Activated naive CD4-positive, alpha-beta T cell treated with Interleukin-2 at 50 U/mL for 16 hours (primary cell): Measurements from ENCODE around the gene CTAG1B.
"Not testable (repeated sequence)": the region's sequence is repeated elsewhere in the genome, so short reads cannot be mapped to it uniquely, and the experiment has no call there.

ENCODE experiments used
- DNase-seq: peaks from one replicate; pipeline ENCODE4 v3.0.0-alpha.2; 2020

Gene CTAG1B

DNA sequence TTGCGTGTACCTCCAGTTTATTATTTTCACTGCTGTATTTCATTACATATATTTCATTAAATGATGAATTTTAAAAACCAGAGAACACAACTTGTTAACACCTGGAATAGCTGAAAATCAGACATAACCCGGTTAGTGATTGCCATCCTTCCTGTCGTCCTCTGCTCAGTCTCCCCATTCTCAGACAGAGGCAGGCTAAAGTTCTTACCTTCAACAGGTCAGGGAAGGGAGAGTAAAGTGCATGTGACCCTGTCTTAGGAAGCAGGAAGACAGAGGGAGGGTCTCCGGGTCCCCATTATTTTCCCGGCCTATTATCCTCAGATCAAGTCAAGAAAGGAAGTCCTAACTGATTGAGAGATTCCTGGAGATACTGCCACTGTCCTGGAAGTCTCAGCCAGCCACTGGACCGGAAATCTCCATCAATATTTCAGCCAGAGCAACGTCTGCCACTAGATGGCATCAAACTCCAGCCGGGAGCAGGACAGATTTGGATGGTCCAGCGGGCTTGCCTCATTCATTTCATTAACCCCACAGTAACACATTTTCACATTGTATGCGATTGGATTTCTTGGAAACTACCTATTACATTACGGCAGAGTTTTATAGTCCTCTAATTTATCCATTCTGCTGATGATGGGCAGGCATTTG is 1.8 kb upstream of the CTAG1B start:
- DNase-seq: not testable (repeated sequence)

DNA sequence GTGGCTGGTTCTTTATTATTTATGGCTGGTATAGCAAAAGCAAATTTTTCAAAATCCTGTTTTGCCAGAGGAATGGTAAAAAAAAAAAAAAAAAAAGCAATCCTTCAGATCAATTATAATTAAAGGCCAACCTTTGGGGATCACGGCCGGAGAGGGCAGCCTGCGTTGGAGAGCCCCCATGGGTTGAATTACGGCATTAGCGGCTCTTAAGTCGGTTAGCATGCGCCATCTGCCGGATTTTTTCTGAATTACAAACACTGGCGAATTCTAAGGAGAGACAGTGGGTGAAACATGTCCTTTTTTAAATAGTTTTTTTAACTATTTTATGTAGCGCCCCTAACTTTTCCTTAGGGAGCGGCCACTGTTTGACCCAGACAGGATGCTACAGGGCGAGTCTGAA is 5.5 kb downstream of the CTAG1B start:
- DNase-seq: not testable (repeated sequence)

DNA sequence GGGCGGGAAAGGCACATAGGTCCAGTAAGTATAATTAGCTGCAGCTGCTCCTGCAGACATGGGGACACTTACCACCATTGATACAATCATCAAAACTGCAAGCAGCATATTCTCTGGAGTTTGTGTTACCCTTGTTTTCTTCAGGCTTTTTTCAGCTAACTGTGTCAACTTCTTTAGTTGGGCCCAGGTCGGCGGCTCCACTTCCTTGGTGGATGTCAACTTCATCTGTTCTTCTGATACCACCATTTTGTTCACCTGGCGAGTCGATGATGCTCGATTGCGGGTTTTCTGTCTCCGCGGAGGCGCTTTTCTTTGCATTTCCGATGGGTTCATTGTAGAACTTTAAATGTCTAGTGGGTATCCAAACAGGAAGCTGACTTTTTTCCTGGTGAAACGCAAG is 7.9 kb downstream of the CTAG1B start:
- not testable (repeated sequence) for DNase-seq

DNA sequence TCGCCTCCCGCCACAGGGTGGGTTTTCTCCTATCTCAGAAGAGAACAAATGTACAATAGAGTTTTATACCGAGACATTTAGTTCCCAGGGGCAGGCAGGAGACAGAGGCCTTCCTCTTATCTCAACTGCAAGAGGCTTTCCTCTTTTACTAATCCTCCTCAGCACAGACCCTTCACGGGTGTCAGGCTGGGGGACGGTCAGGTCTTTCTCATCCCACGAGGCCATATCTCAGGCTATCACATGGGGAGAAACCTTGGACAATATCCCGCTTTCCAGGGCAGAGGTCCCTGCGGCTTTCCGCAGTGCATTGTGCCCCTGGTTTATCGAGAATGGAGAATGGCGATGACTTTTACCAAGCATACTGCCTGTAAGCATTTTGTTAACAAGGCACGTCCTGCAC is 10.3 kb downstream of the CTAG1B start:
- DNase-seq: not testable (repeated sequence)

DNA sequence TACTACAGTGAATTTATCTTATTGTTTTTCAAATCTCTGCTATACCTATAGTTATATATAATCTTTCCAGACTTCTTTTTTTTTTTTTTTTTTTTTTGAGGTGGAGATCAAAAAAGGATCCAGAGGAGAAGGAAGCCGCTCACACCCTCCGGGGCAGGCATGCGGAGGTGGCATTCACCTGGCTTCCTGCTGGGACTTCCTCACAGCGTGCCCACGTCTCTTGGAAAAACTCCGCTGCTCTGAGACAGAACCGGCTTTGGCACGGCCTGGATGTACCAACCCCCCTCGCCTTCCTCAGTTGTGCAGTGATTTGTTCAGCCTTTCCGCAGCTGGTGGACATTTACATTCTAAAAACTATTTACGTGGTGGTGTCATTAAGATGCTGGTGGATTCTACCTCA is 11.1 kb downstream of the CTAG1B start:
- not testable (repeated sequence) for DNase-seq

DNA sequence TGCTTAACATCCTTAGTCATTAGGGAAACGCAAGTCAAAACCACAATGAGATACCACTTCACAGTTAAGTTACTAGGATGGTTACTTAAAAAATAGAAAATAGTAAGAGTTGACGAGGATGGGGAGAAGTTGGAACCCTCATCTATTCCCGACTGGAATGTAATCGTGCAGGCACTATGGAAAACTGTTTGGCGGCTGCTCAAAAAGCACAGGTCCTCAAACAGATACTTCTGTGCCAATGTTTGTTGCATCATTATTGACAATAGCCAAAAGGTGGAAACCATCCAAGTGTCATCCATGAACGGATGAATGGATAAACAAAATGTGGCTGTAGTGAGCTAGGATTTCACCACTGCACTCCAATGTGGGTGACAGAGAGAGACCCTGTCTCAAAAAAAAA is 11.7 kb downstream of the CTAG1B start:
- DNase-seq: no peak

- no peak for DNase-seq
These were observed 13.5 kb downstream of the CTAG1B start for GRCh38 chrX:154605566-154605965.

DNA sequence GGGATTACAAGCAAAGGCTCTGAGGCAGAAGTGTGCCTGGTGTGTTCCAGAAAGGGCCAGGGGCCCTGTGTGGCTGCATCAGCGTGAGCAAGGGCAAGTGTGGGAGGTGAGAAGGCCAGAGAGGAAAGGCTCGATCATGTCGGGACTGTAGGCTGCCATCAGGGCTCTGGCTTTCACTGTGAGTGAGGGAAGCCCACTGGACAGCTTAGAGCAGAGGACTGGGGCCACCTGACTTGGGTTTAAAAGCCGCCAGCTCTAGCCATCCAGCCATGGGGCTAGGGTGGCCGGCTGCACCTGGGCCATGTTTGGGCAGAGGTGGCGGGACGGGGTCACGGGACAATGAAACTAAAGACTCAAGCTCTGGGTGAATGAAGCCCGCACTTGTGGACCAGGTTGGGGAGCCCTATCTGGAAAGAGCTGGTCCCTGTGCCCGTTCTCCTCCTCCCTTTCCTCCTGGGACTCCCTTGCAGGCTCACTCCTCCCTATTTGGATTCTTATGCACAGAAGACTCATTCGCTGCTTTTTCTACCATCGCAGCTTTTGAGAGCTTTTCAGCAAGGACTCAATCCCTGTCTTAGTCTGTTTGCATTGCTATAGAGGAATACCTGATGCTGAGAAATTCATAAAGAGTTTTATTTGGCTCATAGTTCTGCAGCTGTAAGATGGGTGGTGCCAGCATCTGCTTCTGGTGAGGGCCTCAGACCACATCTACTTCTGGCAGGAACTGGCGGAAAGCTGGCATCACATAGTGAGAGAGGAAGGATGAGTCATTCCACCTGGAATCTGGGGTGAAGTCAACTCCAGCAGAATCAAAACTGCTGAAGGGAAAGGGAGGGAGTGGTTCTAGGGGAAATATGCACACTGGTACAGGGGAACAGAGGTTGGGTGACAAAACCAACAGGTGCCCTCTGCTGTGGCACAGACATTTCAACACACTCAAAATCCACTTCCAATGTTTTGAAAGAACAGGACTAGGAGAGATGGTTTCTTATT is 15.3 kb downstream of the CTAG1B start:
- no peak for DNase-seq

DNA sequence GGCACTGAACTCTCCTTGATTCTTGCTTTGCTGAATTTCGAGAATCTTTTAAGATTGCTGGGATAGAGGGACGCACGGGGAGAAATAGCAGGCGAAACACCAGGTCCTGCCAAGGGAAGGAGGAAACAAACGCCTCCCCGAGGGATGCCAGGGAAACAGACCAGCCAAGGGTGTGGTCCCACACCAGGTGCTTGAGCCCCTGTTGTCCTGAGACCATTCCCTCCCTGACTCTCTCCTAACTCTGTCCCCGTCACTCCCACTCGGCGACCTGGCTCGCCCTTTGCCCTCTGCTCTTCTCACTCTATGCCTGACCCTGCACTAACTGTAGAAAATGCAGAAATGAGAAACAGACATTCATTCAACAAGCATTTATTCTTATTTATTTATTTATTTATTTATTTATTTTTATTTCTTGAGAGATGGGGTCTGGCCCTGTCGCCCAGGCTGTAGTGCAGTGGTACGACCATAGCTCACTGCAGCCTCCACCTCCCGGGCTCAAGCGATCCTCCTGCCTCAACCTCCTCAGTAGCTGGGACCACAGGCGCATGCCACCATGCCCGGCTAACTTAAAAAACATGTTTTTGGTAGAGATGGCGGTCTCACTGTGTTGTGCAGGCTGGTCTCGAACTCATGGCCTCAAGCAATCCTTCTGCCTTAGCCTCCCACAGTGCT is 16.2 kb downstream of the CTAG1B start:
- no peak for DNase-seq

- DNase-seq: no peak
These were observed 16.9 kb downstream of the CTAG1B start for GRCh38 chrX:154602226-154602625.

DNA sequence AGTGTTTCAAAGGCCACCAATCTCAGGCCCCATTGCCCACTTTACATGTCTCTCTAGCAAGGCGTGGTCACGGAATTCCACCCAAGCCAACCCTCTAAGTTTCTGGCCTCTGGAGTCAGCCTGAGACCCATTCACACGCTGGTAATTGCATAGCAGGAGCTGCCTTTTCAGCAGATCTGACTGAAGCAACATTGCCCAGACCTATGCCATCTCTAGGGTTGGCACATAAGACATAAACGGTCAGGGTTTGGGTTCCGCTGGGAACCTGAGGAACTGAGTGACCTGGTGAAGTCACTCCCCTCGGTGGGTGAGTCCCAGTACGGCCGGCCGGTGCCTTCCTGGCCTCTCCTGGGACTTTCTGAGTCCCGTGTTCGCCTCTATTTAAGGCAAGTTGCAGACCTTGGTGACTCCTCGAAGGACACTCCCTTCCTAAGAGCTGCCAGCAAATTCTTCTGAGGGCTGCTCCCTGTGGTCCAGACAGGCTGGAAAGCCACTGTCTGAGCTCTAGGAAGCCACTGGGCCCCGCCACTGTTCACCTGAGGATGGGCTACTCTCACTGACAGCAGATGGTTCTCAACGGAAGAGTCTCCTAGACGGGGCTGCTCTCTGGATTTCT is 18.2 kb downstream of the CTAG1B start:
- DNase-seq: no peak

- no peak for DNase-seq
These were observed 19.6 kb downstream of the CTAG1B start for GRCh38 chrX:154599531-154599930.

DNA sequence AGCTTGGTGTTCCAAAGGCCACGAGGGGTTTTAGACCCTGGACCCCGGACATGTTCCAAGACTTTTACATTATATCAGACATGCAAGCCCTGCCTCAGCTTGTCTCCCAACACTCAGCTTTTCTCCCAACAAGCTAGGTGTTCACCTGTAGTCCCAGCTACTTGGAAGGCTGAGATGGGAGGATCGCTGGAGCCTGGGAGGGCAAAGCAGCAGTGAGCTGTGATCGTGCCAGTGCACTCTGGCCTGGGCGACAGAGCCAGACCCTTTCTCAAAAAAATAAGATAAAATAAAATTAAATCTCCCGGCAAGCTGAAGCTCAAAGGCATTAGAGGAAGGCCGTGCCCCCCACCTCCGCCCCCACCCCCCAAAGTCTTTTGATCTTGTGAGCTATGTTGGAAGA is 20.4 kb downstream of the CTAG1B start:
- DNase-seq: no peak

DNA sequence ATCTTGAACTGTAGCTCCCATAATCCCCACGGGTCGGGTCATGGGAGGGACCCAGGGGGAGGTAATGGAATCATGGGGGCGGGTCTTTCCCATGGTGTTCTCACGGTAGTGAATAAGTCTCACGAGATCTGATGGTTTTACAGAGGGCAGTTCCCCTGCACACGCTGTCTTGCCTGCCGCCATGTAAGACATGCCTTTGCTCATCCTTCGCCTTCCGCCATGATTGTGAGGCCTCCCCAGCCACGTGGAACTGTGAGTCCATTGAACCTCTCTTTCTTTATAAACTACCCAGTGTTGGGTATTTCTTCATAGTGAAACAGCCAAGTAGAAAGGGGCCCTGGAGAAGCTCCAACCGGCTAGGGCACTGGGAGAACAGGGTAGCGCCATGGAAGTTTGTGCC is 21.9 kb downstream of the CTAG1B start:
- no peak for DNase-seq

DNA sequence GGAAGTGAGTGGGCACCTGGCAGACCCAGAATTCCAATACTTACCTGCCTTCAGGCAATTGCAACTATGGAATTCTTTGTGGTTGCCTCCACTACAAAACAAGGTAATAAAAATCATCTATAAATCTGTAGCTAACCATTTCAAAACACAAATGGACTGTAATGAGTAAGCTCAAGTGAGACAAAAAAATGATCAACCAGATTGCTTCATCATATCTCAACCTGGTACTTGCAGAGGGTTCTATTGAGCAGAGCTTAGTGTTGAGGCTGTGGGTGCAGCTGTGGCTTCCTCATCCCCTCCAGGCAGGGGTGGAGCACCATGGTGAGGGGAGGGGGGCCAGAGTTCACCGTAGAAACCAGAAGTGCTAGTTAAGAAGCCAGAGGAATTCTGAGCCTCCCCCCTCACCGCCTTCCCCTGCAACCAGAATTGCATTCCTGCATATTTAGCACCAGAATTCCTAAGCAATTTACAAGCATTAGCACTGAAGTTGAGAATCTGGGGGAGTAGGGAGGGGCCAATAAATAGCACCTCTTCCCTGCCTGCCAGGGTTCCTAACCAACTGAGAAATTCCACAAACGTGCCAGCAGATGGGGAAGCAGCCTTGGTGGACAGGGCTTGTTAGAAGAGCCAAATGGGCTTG is 22.7 kb downstream of the CTAG1B start:
- no peak for DNase-seq

DNA sequence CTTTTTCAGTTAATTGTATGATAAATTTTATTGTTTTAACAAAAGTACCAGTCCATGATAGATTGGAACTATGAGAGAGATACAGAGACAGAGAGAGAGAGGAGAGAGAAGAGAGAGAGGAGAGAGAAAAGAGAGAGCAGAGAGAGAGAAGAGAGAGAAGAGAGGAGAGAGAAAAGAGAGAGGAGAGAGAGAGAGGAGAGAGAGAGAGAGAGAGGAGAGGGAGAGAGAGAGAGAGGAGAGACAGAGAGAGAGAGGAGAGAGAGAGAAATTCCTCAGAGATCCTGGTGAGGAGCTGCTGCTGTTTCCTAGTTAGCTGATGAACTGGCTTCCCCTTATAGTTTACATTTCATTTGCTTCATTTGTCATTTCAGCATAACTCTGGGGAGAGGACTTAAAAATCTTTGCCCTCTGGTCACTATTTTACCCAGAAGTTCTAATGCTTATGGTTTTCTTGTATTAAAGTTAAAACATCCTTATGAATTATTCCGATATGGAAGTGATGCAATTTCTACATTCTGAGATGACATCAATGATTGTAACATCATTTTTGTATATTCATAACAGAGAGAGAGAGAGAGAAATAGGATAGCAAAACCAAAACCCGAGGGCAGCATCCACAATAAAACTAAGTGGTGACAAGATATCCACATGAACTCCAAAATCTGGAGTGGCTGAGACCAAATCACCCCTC is 23.4 kb downstream of the CTAG1B start:
- no peak for DNase-seq

DNA sequence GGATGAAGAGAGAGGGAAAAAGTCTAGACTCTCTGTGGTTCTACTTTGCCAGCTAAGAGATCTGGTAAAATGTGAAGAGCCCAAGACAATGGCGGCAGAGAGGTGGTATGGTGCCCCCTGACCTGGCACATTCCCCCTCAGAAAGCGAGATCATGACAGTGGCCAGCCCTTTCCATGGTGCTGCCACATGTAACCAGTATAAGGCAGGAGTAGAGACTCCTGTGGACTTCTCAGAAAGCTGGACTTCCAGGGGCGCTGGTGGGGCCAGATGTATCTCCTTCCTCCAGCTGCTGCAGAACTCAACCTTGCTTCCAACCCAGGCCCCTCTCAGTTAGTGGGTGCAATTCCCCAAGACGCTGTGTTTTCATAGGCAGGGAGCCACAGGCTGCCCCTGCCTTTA is 24.6 kb downstream of the CTAG1B start:
- DNase-seq: no peak

DNA sequence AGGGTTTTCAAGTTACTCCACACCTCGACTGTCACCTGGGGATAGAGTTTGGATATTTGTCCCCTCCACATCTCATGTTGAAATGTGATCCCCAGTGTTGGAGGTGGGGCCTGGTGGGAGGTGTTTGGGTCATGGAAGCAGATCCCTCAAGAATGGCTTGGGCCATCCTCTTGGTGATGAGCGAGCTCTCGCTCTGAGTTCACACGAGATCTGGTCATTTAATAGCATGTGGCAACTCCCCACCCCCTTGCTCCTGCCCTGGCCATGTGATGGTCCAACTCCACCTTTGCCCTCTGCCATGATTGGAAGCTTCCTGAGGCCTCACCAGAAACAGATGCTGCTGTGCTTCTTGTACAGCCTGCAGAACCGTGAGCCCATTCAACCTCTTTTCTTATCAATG is 25.9 kb downstream of the CTAG1B start:
- DNase-seq: no peak

GRCh38 chrX:154592505-154592904 is 26.6 kb downstream of the CTAG1B start:
- no peak for DNase-seq

DNA sequence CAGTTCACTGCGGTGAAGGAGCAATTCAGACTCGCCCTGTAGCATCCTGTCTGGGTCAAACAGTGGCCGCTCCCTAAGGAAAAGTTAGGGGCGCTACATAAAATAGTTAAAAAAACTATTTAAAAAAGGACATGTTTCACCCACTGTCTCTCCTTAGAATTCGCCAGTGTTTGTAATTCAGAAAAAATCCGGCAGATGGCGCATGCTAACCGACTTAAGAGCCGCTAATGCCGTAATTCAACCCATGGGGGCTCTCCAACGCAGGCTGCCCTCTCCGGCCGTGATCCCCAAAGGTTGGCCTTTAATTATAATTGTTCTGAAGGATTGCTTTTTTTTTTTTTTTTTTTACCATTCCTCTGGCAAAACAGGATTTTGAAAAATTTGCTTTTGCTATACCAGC is 28.7 kb downstream of the CTAG1B start:
- DNase-seq: not testable (repeated sequence)

DNA sequence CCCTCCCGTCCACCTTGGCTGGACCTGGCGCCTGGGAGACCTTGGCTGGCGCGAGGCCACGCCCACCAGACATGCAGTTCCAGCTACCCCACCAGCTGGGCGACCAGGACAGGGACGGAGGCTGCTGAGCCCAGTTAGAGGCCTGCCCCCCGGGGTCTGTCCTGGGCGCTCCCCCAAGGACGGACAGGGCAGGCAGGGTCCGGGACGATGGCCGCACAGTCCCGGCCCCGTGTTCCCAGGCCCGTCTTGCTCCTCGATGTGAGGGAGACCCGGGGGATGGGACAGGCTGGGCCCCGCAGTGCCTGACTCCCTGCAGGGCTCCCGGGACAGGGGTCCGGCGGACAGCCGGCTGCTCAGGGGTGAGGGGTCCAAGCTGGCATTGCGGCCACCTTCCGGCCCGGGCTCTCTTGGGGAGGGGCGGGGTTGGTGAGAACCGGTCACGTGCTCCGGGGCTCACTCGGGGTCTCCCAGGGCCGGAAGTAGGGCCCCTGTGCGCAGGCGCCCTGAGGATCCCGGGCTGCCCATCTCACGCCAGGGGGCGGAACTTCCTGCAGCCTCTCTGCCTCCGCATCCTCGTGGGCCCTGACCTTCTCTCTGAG is 34.4 kb downstream of the CTAG1B start, which contains the start of gene CTAG1A:
TSS of gene CTAG1A (plus strand) at position 549 of the 599 bp plus-strand sequence. CDS start 74 bp downstream, outside the sequence.
- DNase-seq: not testable (repeated sequence)
